Prostate gland (tissue), 2 donors: ENCODE data around the gene MYRF. TPM values are rescaled to one million over a fixed set of nuclear protein-coding genes. Genes with fewer than 3 reads are reported as not detected.

Experiments
- DNase-seq: peaks from one replicate; pipeline ENCODE4 v3.0.0-alpha.2; 2019; ENCODE audit warnings: low spot score
- H3K27ac ChIP-seq, 2 donors: fragments of 200-600 bp; sonication (generic); 2 replicates each; pipeline ENCODE4 v1.5.1; 2017 to 2019
- H3K27me3 ChIP-seq: fragments of 200-600 bp; sonication (generic); replicated peaks from 2 replicates; pipeline ENCODE4 v1.5.1; 2019; ENCODE audit not compliant: insufficient read depth
- H3K36me3 ChIP-seq, 2 donors: fragments of 200-600 bp; sonication (generic); 1 replicate in 1 of 2; 2 replicates in 1 of 2; pipeline versions ENCODE4 v1.5.1 to v1.8.1; 2017 to 2019
- H3K4me1 ChIP-seq: fragments of 200-600 bp; sonication (generic); replicated peaks from 2 replicates; pipeline ENCODE4 v1.5.1; 2019
- H3K4me3 ChIP-seq, 2 donors: fragments of 200-600 bp; sonication (generic); 2 replicates each; pipeline ENCODE4 v1.5.1; 2017 to 2019
- H3K9me3 ChIP-seq: fragments of 200-600 bp; sonication (generic); 2 replicates; pipeline ENCODE4 v1.5.1; 2017
- CTCF ChIP-seq, 4 experiments: fragments of 200-600 bp in 2 of 4; fragments of 450-650 bp in 2 of 4; sonication (generic) in 2 of 4; IDR thresholded peaks; 1 replicate in 3 of 4; 2 replicates in 1 of 4; pipeline ENCODE4 v1.5.1; 2016 to 2019; ENCODE audit warnings: antibody characterized with exemption in 4 of 4, mild to moderate bottlenecking in 2 of 4, moderate library complexity in 2 of 4
- POLR2A ChIP-seq: fragments of 450-650 bp; IDR thresholded peaks from one replicate; pipeline ENCODE4 v1.6.1; 2016; ENCODE audit warnings: antibody characterized with exemption, mild to moderate bottlenecking
- POLR2AphosphoS5 ChIP-seq: sonication (generic); formaldehyde crosslinking; IDR thresholded peaks from one replicate; pipeline ENCODE4 v1.6.1; 2017; ENCODE audit warnings: antibody characterized with exemption
- WGBS: methylation state at CpG from one replicate; pipeline ENCODE4 v1.1.5; 2018; 5-methylcytosine and 5-hydroxymethylcytosine counted together
- intact Hi-C: fragments of 100-400 bp; cut with DNase I; formaldehyde crosslinking; loops from one replicate; pipeline ENCODE4 v1.14.2; 2022
- total RNA-seq, 2 donors: library from RNA; depleted of rRNA; stranded (reverse); fragments of >200 nt; gene quantifications; one replicate each; pipeline ENCODE4 v1.1.0, GENCODE V29; 2016

Gene MYRF
- total RNA-seq, 2 donors from 2014 or later: 0.77 to 3.4 TPM

DNA sequence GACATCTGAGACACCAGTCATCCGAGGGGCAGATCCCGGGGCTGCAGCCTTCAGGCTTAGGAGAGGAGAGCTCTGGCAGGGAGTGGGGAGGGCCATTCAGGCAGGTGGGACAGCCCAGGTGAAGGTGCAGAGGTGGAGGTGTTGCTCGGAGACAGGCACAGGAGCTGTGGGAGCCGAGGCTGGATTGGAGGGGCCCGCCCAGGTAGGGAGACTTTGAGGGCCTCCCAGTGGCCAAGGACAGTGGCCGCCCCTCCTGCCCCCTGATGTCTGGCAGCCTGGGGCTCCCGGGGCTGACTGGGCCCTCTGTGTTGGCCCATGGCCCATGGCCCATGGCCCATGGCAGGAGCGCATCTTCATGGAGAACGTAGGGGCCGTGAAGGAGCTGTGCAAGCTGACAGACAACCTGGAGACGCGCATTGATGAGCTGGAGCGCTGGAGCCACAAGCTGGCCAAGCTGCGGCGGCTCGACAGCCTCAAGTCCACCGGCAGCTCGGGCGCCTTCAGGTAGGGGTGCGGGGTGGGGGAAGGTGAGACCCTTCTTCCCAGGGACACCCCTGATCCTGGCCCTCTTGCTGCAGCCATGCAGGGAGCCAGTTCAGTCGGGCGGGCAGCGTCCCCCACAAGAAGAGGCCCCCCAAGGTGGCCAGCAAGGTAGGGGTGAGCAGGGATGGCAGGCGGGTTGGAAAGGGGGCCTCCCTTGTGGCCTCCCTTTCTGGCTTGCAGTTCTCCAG lies 26.6 kb downstream of the MYRF start:
- intact Hi-C loops: no loop called here
- Histone ChIP-seq H3K4me3 (no peak overlapping the region), H3K36me3 (no peaks in the 10 kb centered on the region), H3K27me3 (no peaks in the 10 kb centered on the region), H3K4me1 (no peaks in the 10 kb centered on the region), H3K9me3 (no peaks in the 10 kb centered on the region), H3K27ac (no peak overlapping the region)
- WGBS: 82% methylated on average over 23 of the region's 24 CpGs
- DNase-seq: no peak
- TF ChIP-seq POLR2AphosphoS5 (no peak), CTCF (IDR thresholded peaks at IDR 0.05) (no peak), POLR2A (no peak)

DNA sequence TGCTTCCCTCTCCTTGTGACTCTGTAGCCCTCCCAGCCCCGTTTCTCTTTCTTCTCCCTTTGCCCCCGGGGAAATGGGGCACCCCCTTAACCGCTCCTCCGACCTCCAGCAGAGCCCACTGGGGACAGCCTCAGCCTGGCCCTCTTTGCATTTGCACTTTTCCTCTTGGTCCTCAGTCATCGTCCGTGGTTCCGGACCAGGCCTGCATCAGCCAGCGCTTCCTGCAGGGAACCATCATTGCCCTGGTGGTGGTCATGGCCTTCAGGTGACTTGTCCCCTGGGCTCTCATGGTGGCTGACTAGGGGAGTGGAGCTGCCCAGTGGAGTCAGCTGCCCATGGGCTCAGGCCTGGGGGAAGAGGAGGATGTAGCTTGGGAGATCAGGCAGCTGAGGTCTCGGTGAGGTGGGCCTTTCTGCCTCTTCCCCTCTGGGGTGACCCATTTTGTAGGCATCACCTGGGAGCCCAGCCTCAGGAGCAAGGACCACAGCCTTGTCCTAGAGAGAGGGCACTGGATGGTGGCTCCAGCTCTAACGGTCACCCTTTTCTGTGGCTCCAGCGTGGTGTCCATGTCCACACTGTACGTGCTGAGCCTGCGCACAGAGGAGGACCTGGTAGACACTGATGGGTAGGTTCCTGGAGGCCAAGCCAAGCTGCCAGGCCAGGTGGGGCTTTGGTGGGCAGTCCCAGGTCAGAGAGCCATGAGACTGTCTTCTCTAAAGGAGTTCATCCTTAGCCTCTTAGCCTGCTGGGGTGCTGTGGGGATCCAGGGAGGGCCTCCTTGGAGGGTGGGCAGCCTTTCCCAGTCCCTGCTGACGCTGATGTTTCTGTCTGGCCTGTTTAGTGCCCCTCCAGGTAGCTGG lies 27.5 kb downstream of the MYRF start:
- TF ChIP-seq CTCF (IDR thresholded peaks at IDR 0.05) (no peak), POLR2A (no peak), POLR2AphosphoS5 (no peak)
- no peak overlapping the region for H3K27ac ChIP-seq
- H3K4me1 ChIP-seq: no peaks in the 10 kb centered on the region
- intact Hi-C loops: no loop called here
- no peak overlapping the region for H3K4me3 ChIP-seq
- no peaks in the 10 kb centered on the region for H3K36me3 ChIP-seq
- H3K27me3 ChIP-seq: no peaks in the 10 kb centered on the region
- 90% methylated on average over 14 of the region's 14 CpGs for WGBS
- DNase-seq: no peak
- H3K9me3 ChIP-seq: no peaks in the 10 kb centered on the region

GRCh38 chr11:61780581-61781162 lies 28.2 kb downstream of the MYRF start:
- intact Hi-C loops: no loop called here
- no peaks in the 10 kb centered on the region for H3K9me3 ChIP-seq
- TF ChIP-seq POLR2AphosphoS5 (no peak), POLR2A (no peak), CTCF (IDR thresholded peaks at IDR 0.05) (no peak)
- no peak overlapping the region for H3K27ac ChIP-seq
- H3K27me3 ChIP-seq: no peaks in the 10 kb centered on the region
- H3K4me1 ChIP-seq: no peaks in the 10 kb centered on the region
- H3K4me3 ChIP-seq: no peak overlapping the region
- 58% methylated on average over 9 of the region's 9 CpGs for WGBS
- no peaks in the 10 kb centered on the region for H3K36me3 ChIP-seq
- no peak for DNase-seq

GRCh38 chr11:61781585-61781984 lies 29.1 kb downstream of the MYRF start:
- DNase-seq: no peak
- intact Hi-C loops: no loop called here
- WGBS: 83% methylated on average over 5 of the region's 5 CpGs
- no peaks in the 10 kb centered on the region for H3K27me3 ChIP-seq
- H3K36me3 ChIP-seq: peaks cover 0 to 8% of the 10 kb centered on the region in 2 donors
- H3K4me1 ChIP-seq: no peaks in the 10 kb centered on the region
- no peak overlapping the region for H3K4me3 ChIP-seq
- no peaks in the 10 kb centered on the region for H3K9me3 ChIP-seq
- H3K27ac ChIP-seq: no peak overlapping the region
- TF ChIP-seq CTCF (IDR thresholded peaks at IDR 0.05) (no peak), POLR2A (no peak), POLR2AphosphoS5 (no peak)
